Endodermal cell (in vitro differentiated cells): Measurements from ENCODE around the gene PHLPP1. TPM values are rescaled to one million over a fixed set of nuclear protein-coding genes. Genes with fewer than 3 reads are reported as not detected.

Experiments
- DNase-seq: peaks from one replicate; pipeline ENCODE4 v3.0.0-alpha.2; 2017
- H3K27ac ChIP-seq: 2 replicates; pipeline ENCODE4 v1.5.1; 2013; ENCODE audit warnings: mild to moderate bottlenecking, low read depth, low read length, moderate library complexity
- H3K27me3 ChIP-seq: 2 replicates; pipeline ENCODE4 v1.6.1; 2013; ENCODE audit warnings: mild to moderate bottlenecking, low read length, moderate library complexity; ENCODE audit not compliant: insufficient read depth, control insufficient read depth, poor library complexity, severe bottlenecking
- H3K36me3 ChIP-seq: 2 replicates; pipeline ENCODE4 v1.7.0; 2013; ENCODE audit warnings: mild to moderate bottlenecking, low read length, moderate library complexity; ENCODE audit not compliant: control insufficient read depth, insufficient read depth
- H3K4me1 ChIP-seq: one replicate; pipeline ENCODE4 v1.7.0; 2013; ENCODE audit warnings: low read length; ENCODE audit not compliant: control insufficient read depth, insufficient read depth
- H3K4me3 ChIP-seq: 2 replicates; pipeline ENCODE4 v1.5.1; 2013; ENCODE audit warnings: mild to moderate bottlenecking, low read length, moderate library complexity
- H3K9ac ChIP-seq: 2 replicates; pipeline ENCODE4 v1.6.1; 2013; ENCODE audit warnings: mild to moderate bottlenecking, low read length, moderate library complexity; ENCODE audit not compliant: poor library complexity, severe bottlenecking; ENCODE audit errors: extremely low read depth
- H3K9me3 ChIP-seq: 2 replicates; pipeline ENCODE4 v1.6.1; 2013; ENCODE audit warnings: mild to moderate bottlenecking, low read length, moderate library complexity; ENCODE audit not compliant: control insufficient read depth
- H3K27ac Mint-ChIP-seq: 2 replicates; pipeline ENCODE4 v1.8.0; 2020; ENCODE audit warnings: mixed read lengths
- H3K27me3 Mint-ChIP-seq: 2 replicates; pipeline ENCODE4 v1.8.0; 2021; ENCODE audit warnings: mild to moderate bottlenecking, mixed read lengths; ENCODE audit not compliant: insufficient read depth
- H3K36me3 Mint-ChIP-seq: 2 replicates; pipeline ENCODE4 v1.8.0; 2020; ENCODE audit warnings: low read depth, mixed read lengths
- H3K4me1 Mint-ChIP-seq: 2 replicates; pipeline ENCODE4 v1.8.0; 2020; ENCODE audit warnings: mixed read lengths
- H3K4me3 Mint-ChIP-seq: 2 replicates; pipeline ENCODE4 v1.8.0; 2020; ENCODE audit warnings: mild to moderate bottlenecking, moderate library complexity, mixed read lengths
- H3K9me3 Mint-ChIP-seq: 2 replicates; pipeline ENCODE4 v1.8.0; 2020; ENCODE audit warnings: mild to moderate bottlenecking, mixed read lengths
- CTCF ChIP-seq: fragments of 200-600 bp; sonication (generic); conservative IDR thresholded peaks from 2 replicates; pipeline ENCODE4 v1.5.0; 2021; ENCODE audit warnings: antibody characterized with exemption, mild to moderate bottlenecking
- WGBS, 2 experiments: methylation state at CpG; one replicate each; pipeline versions ENCODE4 v1.1.5 to v1.1.7; 2013; ENCODE audit warnings: missing lambda C conversion rate in 2 of 2, mixed read lengths in 1 of 2; ENCODE audit not compliant: insufficient coverage in 1 of 2, insufficient read length in 1 of 2; 5-methylcytosine and 5-hydroxymethylcytosine counted together
- total RNA-seq, 2 donors: library from RNA; stranded (reverse); fragmentation: NEBNext Ultra II Directional in 1 of 2; extraction: Animal tissue kit (Norgen Biotek cat#: 25700) in 1 of 2; gene quantifications; 2 replicates in 1 of 2; 3 replicates in 1 of 2; pipeline ENCODE4 v1.2.1, GENCODE V29; 2021

The PHLPP1 gene
- total RNA-seq, 2 donors from 2014 or later = 19.8 to 28.1 TPM

GRCh38 chr18:62769216-62769615 is 53.9 kb downstream of the PHLPP1 start:
- DNase-seq = no peak
- Mint-ChIP-seq H3K36me3 (peaks cover 2% of the 10 kb centered on the region), H3K4me3 (no peak overlapping the region), H3K9me3 (no peaks in the 10 kb centered on the region), H3K27me3 (no peaks in the 10 kb centered on the region), H3K4me1 (peaks cover 24% of the 10 kb centered on the region), H3K27ac (no peak overlapping the region)
- Histone ChIP-seq H3K9me3 (no peaks in the 10 kb centered on the region), H3K9ac (no peak overlapping the region), H3K4me1 (peaks cover 4% of the 10 kb centered on the region), H3K4me3 (no peak overlapping the region), H3K36me3 (no peaks in the 10 kb centered on the region), H3K27me3 (no peaks in the 10 kb centered on the region), H3K27ac (no peak overlapping the region)
- WGBS, 2 experiments = 89 to 100% methylated on average over 1 to 2 of the region's 2 CpGs
- no peak for TF ChIP-seq CTCF

- H3K4me1 Mint-ChIP-seq = peaks cover 17% of the 10 kb centered on the region
- TF ChIP-seq CTCF = no peak
- peaks cover 5% of the 10 kb centered on the region for H3K9me3 ChIP-seq
- WGBS, 2 experiments = 96 to 100% methylated on average over 1 to 4 of the region's 4 CpGs
- no peaks in the 10 kb centered on the region for H3K36me3 ChIP-seq
- H3K27ac Mint-ChIP-seq = no peak overlapping the region
- no peaks in the 10 kb centered on the region for H3K27me3 Mint-ChIP-seq
- no peak overlapping the region for H3K27ac ChIP-seq
- peaks cover 4% of the 10 kb centered on the region for H3K36me3 Mint-ChIP-seq
- peaks cover 4% of the 10 kb centered on the region for H3K4me1 ChIP-seq
- H3K4me3 Mint-ChIP-seq = no peak overlapping the region
- no peak overlapping the region for H3K4me3 ChIP-seq
- H3K9me3 Mint-ChIP-seq = no peaks in the 10 kb centered on the region
- no peak overlapping the region for H3K9ac ChIP-seq
- no peak for DNase-seq
- no peaks in the 10 kb centered on the region for H3K27me3 ChIP-seq
These were observed 56.3 kb downstream of the PHLPP1 start for GRCh38 chr18:62771494-62772270.

- H3K27ac Mint-ChIP-seq = no peak overlapping the region
These were observed 57.7 kb downstream of the PHLPP1 start for GRCh38 chr18:62772860-62773584.

More at GRCh38 chr18:62772860-62773584, 57.7 kb downstream of the PHLPP1 start:
- no peak overlapping the region for H3K9ac ChIP-seq
- H3K36me3 ChIP-seq = no peaks in the 10 kb centered on the region
- no peak for DNase-seq
- H3K27me3 ChIP-seq = no peaks in the 10 kb centered on the region
- no peaks in the 10 kb centered on the region for H3K9me3 Mint-ChIP-seq
- no peak for TF ChIP-seq CTCF
- H3K27me3 Mint-ChIP-seq = no peaks in the 10 kb centered on the region
- H3K4me1 Mint-ChIP-seq = peaks cover 5% of the 10 kb centered on the region
- WGBS, 2 experiments = 80 to 94% methylated on average over 1 to 2 of the region's 2 CpGs
- H3K4me3 Mint-ChIP-seq = no peak overlapping the region
- no peak overlapping the region for H3K27ac ChIP-seq
- H3K4me1 ChIP-seq = no peaks in the 10 kb centered on the region
- no peak overlapping the region for H3K4me3 ChIP-seq
- H3K36me3 Mint-ChIP-seq = peaks cover 4% of the 10 kb centered on the region
- peaks cover 5% of the 10 kb centered on the region for H3K9me3 ChIP-seq
